Astrocyte of the spinal cord (primary cell): ENCODE measurements around the gene TEX35.
A peak's percentile ranks its signal among the peaks of the same experiment; 100 is the strongest.

Experiments
- DNase-seq: peaks from one replicate; pipeline ENCODE4 v3.0.0; 2011; ENCODE audit warnings: low read depth, low spot score
- H3K4me3 ChIP-seq: 2 replicates; pipeline ENCODE4 v1.5.1; 2011; ENCODE audit warnings: low read depth, mild to moderate bottlenecking, low read length, moderate library complexity
- CTCF ChIP-seq: IDR thresholded peaks from 2 replicates; pipeline ENCODE4 v1.5.1; 2012; ENCODE audit warnings: low read depth, mild to moderate bottlenecking, low read length, inconsistent platforms
- in situ Hi-C: cut with HindIII; loops from 2 replicates; pipeline ENCODE4 v1.10.0; 2017; ENCODE audit warnings: low sequenced_read_pairs

The TEX35 gene

GRCh38 chr1:178530037-178530402 is 17.1 kb downstream of the TEX35 start:
- TF ChIP-seq CTCF: no peak
- in situ Hi-C loops: no loop called here
- no peak overlapping the region for H3K4me3 ChIP-seq
- DNase-seq: peak; percentile 69

DNA sequence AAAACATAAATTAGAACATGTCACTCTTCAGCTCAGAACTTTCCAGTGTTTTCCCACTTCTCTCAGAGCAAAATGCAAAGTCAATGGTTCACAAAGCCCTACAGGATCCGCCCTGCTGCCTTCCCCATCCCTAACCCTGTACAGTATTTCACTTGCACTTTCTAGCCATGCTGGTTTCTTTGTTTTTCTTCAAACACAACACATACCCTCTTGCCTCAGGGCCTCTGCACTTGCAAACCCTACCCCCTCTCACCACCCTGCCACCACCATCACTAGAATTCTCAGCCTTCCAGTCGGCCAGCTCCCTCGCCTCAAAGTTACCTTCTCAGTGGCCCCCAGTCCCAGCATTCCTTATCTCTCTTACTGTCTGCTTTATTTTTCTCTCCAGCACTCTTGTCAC is 17.6 kb downstream of the TEX35 start:
- in situ Hi-C loops: no loop called here
- TF ChIP-seq CTCF: no peak
- H3K4me3 ChIP-seq: no peak overlapping the region
- DNase-seq: no peak

DNA sequence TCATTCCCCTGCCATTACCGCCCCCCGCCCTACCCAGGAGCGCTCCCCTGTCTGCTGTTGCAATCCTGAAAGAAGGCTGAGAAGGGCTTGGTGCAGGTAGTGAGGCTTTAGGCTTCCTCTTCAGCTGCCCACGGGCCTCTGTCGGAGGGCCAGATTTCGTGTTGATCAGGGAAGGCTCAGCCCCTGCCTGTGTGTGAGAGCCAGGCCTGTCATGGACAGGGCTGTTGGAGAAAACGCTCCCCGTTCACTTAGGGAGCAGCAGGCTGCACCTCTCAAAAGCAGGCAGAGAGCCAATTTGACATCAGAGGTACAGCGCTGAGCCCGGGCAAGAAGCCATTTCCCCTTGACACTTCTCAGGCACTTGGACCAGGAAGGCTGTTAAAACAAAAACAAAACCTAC is 19.0 kb downstream of the TEX35 start:
- no peak for DNase-seq

DNA sequence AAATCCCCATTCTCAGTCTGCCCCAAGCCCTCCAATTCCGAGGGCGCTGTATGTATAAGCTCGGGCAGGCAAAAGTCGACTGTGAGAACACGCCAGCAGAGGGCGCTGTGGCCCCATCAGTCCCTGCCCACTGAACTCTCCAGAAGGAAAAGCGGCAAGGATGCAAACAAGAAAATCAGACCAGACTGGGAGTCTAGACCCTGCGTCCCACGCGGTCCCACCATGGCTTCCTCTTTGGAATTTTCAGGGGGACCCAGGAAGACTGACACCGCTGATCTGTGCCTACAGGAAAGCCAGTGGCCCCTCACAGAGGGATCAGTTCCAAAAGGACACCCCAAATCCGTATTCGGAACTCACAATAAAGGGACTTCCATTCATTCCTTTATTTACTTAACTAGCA is 19.5 kb downstream of the TEX35 start:
- no peak overlapping the region for H3K4me3 ChIP-seq
- DNase-seq: peak; percentile 81
- peak; percentile 86 for TF ChIP-seq CTCF
- in situ Hi-C loops: no loop called here

More for the DNA sequence above, 19.0 kb downstream of the TEX35 start:
- TF ChIP-seq CTCF: no peak
- in situ Hi-C loops: no loop called here
- H3K4me3 ChIP-seq: no peak overlapping the region

GRCh38 chr1:178533121-178533946 is 20.4 kb downstream of the TEX35 start:
- no peak for TF ChIP-seq CTCF
- no peak for DNase-seq
- in situ Hi-C loops: no loop called here
- H3K4me3 ChIP-seq: no peak overlapping the region

- TF ChIP-seq CTCF: no peak
- no peak overlapping the region for H3K4me3 ChIP-seq
- in situ Hi-C loops: no loop called here
- DNase-seq: no peak
Measured at GRCh38 chr1:178534137-178534868, 21.4 kb downstream of the TEX35 start.
